GM13976 (cell line): ENCODE measurements around the gene MRPS17.
"Not testable (repeated sequence)": the region's sequence is repeated elsewhere in the genome, so short reads cannot be mapped to it uniquely, and the experiment has no call there.

Source experiments
- DNase-seq: peaks from one replicate; pipeline ENCODE4 v3.0.0; 2012; ENCODE audit warnings: low spot score
- in situ Hi-C: fragments of 300-500 bp; cut with MboI; formaldehyde crosslinking; loops from one replicate; pipeline ENCODE4 v1.12.0; 2022; ENCODE audit warnings: low sequenced_read_pairs, mixed read lengths, inconsistent platforms; ENCODE audit not compliant: unreplicated experiment
- TF ChIP-seq, protein P1 (sequence below): IDR thresholded peaks from 2 replicates; pipeline ENCODE4 v1.5.1; 2012; ENCODE audit warnings: borderline replicate concordance, mild to moderate bottlenecking; ENCODE audit not compliant: insufficient read depth; ENCODE audit errors: extremely low read depth, missing control alignments, control extremely low read depth

The MRPS17 gene

DNA sequence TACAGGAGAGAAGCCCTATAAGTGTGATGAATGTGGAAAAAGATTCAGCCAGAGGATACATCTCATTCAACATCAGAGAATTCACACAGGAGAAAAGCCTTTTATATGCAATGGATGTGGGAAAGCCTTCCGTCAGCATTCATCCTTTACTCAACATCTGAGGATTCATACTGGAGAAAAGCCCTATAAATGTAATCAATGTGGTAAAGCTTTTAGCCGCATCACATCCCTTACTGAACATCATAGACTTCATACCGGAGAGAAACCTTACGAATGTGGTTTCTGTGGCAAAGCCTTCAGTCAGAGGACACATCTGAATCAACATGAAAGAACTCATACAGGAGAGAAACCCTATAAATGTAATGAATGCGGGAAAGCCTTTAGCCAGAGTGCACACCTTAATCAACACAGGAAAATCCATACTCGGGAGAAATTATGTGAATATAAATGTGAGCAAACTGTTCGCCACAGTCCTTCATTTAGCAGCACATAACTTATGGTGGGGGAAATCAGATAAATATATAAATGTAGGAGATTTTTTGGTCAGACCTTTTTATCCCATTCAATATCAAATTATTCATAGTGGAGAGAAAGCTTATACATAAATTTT is 12.1 kb upstream of the MRPS17 start:
- in situ Hi-C loops, result no loop called here

DNA sequence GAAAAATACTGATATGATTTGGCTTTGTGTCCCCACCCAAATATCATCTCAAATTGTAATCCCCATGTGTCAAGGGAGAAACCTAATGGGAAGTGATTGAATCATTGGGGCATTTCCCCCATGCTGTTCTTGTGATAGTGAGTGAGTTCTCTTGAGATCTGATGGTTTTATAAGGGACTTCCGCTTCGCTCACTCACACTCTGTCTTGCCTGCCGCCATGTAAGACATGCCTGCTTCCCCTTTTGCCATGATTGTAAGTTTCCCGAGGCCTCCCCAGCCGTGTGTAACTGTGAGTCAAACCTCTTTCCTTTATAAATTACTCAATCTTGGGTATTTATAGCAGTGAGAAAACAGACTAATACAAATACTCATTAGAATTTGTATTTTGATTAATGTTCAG is 5.1 kb upstream of the MRPS17 start:
- TF ChIP-seq, protein P1, sequence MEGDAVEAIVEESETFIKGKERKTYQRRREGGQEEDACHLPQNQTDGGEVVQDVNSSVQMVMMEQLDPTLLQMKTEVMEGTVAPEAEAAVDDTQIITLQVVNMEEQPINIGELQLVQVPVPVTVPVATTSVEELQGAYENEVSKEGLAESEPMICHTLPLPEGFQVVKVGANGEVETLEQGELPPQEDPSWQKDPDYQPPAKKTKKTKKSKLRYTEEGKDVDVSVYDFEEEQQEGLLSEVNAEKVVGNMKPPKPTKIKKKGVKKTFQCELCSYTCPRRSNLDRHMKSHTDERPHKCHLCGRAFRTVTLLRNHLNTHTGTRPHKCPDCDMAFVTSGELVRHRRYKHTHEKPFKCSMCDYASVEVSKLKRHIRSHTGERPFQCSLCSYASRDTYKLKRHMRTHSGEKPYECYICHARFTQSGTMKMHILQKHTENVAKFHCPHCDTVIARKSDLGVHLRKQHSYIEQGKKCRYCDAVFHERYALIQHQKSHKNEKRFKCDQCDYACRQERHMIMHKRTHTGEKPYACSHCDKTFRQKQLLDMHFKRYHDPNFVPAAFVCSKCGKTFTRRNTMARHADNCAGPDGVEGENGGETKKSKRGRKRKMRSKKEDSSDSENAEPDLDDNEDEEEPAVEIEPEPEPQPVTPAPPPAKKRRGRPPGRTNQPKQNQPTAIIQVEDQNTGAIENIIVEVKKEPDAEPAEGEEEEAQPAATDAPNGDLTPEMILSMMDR, result no peak
- DNase-seq, result no peak
- in situ Hi-C loops, result no loop called here

More for the DNA sequence above, 12.1 kb upstream of the MRPS17 start:
- TF ChIP-seq, protein P1, result no peak
- DNase-seq, result no peak

DNA sequence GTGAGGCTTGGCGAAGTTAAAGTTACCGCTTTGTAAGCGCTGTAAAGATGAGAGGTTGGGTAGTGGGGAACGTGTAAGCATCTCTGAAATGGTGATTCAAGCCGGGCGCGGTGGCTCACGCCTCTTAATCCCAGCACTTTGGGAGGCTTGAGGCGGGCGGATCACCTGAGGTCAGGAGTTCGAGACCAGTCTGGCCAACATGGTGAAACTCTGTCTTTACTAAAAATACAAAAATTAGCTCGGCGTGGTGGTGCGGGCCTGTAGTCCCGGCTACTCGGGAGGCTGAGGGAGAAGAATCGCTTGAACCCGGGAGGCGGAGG is 635 bp downstream of the MRPS17 start:
- DNase-seq, in situ Hi-C loops: not testable (repeated sequence)

DNA sequence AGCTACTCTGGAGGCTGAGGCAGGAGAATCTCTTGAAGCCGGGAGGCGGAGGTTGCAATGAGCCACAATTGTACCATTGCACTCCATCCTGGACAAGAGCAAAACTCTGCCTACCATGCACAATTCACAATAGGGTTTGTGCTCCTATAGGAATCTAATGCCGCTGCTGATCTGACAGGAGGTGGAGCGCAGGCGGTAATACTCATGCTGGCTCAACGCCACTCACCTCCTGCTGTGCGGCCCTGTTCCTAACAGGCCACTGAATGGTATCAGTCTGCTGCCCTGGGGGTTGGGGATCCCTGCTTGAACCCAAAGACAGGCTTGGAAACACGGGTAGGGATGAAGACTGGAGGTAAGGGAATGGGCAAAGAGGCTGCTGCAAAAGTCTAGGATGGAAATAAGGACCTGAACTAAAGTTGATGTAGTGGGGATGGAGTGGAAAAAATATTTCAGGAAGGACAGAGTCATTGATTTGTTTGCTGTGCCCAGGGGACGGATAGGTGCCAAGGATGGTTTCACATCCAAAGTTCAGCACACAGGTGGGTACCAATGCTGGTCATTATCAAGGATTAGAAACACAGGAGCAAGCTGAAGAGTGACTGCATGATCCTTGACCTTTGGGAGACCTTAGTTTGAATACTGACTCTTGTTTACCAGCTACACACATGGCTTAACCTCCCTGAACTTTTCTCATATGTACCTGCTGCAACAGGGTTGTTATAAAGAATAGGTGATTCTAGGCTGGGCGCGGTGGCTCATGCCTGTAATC is 2.2 kb downstream of the MRPS17 start:
- in situ Hi-C loops, result no loop called here
- no peak for DNase-seq
- TF ChIP-seq, protein P1, result no peak

DNA sequence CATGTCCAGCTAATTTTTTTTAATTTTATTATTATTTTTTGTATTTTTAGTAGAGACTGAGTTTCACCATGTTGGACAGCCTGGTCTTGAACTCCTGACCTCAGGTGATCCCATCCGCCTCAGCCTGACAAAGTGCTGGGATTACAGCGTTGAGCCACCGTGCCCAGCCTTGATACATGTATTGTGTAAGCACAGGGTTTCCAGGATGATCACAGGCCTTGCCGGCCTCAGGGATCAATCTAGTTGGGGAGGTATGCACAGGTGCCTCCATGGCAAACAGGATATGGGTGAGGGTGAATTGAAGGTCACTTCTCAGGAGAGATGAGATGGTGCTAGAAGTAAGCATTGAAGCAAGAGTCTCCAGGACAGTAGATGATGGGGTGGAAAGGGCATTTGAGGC is 5.5 kb downstream of the MRPS17 start:
- in situ Hi-C loops, result no loop called here
- DNase-seq, result no peak
- TF ChIP-seq, protein P1, result no peak

DNA sequence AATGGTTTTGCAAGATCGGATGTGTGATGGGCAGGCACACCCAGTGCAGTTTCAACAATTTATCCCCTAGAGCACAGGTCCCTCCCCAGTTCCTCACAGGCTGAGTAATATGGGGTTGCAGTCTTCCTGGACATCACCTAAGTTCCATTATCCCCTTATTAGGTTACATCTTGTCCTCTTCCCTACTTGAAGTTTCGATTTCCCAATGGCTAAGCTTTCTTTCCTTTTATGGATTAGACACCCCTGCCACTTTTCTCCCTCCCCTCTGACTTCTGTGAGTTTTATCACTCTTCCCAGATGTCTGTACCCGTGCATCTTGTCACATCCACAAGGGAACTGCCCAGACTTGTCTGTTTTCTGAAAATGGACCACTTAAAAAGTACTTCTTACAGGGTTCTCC is 10.3 kb downstream of the MRPS17 start:
- in situ Hi-C loops, result loop anchor here (10.0 kb wide), 1 partner anchor 317 kb away; no protein-coding TSS in a partner anchor
- TF ChIP-seq, protein P1, result no peak
- no peak for DNase-seq

DNA sequence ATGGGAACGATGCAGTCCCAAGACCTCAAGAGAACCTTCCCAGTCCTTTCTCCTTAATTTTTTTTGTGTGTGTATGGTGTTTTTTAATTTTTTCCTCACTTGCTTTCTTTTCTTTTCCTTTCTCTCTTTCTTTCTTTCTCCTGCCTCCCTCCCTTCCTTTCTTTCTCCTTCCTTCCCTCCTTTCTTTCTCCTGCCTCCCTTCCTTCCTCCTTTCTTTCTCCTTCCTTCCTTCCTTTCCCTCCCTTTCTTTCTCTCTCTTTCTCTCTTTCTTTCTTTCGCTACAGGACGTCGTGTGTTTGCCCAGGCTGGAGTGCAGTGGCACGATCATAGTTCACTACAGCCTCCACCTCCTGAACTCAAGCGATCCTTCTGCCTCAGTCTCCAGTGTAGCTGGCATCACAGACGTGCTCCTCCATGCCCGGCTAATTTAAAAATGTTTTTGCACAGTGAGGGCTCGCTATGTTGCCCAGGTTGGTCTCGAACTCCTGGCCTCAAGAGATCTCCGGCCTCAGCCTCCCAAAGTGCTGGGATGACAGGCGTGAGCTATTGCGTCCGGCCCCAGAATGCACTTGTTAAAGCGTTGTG is 12.0 kb downstream of the MRPS17 start:
- TF ChIP-seq, protein P1, result no peak
- DNase-seq, result no peak
- in situ Hi-C loops, result loop anchor here (10.0 kb wide), 1 partner anchor 319 kb away; no protein-coding TSS in a partner anchor
